HG03432 (cell line): Measurements from ENCODE around the gene ZNF8.
"Not testable (repeated sequence)": the region's sequence is repeated elsewhere in the genome, so short reads cannot be mapped to it uniquely, and the experiment has no call there.

Experiments used
- ATAC-seq: cut with Tn5 transposase; IDR thresholded peaks from one replicate; pipeline ENCODE4 v1.9.1; 2021; ENCODE audit warnings: mild to moderate bottlenecking, moderate library complexity; ENCODE audit not compliant: unreplicated experiment

Gene ZNF8

DNA sequence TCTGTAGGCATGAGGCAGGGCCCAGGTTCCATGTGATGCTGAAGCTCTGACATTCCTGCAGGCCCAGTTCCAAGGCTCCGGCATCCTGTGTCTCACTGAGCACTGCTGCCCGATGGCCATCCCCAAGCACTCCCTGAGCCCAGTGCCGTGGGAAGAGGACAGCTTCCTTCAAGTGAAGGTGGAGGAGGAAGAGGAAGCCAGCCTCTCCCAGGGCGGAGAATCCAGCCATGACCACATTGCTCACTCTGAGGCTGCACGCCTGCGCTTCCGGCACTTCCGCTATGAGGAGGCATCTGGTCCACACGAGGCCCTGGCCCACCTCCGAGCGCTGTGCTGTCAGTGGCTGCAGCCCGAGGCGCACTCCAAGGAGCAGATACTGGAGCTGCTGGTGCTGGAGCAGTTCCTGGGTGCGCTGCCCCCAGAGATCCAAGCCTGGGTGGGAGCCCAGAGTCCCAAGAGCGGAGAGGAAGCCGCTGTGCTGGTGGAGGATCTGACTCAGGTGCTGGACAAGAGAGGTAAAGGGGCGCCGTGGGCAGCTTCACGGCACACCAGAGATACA lies 56.0 kb downstream of the ZNF8 start:
- no peak for ATAC-seq

DNA sequence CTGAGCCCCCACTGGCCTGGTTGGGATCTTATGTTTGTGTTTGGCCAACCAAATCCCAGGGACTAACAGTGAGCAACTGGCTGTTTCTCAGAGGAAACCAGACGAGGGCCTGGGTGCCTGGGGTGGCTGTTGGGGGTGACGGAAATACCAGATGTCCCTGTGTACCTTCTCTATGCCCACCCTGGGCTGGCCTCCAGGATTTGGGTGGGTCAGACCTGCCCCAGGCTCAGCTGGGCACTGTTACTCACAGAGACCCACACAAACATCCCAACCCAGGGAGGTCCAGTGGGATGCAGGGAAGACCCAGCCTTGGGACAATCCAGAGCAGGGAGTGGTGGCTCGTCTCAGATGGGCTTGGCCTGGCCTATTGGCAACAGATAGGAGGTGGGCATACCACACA lies 56.9 kb downstream of the ZNF8 start:
- ATAC-seq: no peak

GRCh38 chr19:58336216-58336615 lies 57.5 kb downstream of the ZNF8 start:
- no peak for ATAC-seq

- no peak for ATAC-seq
Measured at GRCh38 chr19:58336820-58337219, 58.1 kb downstream of the ZNF8 start.

GRCh38 chr19:58338336-58338735 lies 59.6 kb downstream of the ZNF8 start:
- ATAC-seq: no peak

GRCh38 chr19:58338825-58339558 lies 60.2 kb downstream of the ZNF8 start:
- no peak for ATAC-seq

- ATAC-seq: no peak
Measured at GRCh38 chr19:58345558-58345957, 66.8 kb downstream of the ZNF8 start.

GRCh38 chr19:58346961-58347929 lies 68.5 kb downstream of the ZNF8 start:
- ATAC-seq: peak; percentile 90

- ATAC-seq: not testable (repeated sequence)
Measured at GRCh38 chr19:58348080-58348479, 69.3 kb downstream of the ZNF8 start.

GRCh38 chr19:58349590-58349989 lies 70.8 kb downstream of the ZNF8 start:
- ATAC-seq: no peak

GRCh38 chr19:58350001-58350861 lies 71.5 kb downstream of the ZNF8 start:
- no peak for ATAC-seq

- no peak for ATAC-seq
Measured at GRCh38 chr19:58350871-58351557, 72.3 kb downstream of the ZNF8 start.

DNA sequence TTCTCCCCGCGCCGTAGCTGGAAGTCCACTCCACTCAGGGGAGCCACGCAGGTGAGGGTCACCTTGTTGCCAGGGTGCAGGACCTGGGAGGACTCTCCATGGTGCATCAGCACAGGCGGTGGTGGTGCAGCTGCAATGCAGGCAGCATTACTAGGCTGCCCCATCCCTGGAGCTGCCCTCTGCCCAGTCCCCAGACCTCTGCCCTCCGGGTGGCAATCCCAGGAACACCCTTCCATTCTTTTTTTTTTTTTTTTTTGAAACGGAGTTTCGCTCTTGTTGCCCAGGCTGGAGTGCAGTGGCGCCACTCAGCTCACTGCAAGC lies 72.8 kb downstream of the ZNF8 start:
- no peak for ATAC-seq

GRCh38 chr19:58351990-58352755 lies 73.4 kb downstream of the ZNF8 start:
- no peak for ATAC-seq
